GM12878 (cell line): ENCODE data around the gene TMEM198. TPM values are rescaled to one million over a fixed set of nuclear protein-coding genes. Genes with fewer than 3 reads are reported as not detected.

ENCODE experiments used
- ATAC-seq: fragments of 200-7000 bp; cut with Tn5 transposase; 3 replicates; pipeline ENCODE4 v1.9.1; 2020; ENCODE audit warnings: mild to moderate bottlenecking, moderate library complexity
- BruUV-seq: library from RNA; stranded (reverse); fragments of 400-500 nt; replicated peaks from 2 replicates; lab custom pipeline; 2021; lab: Mats Ljungman, UMichigan
- CTCF ChIA-PET: fragments of 300-600 bp; sonication (Branson Sonifier 250); formaldehyde crosslinking; extraction: SDS; loops from one replicate; lab custom pipeline; 2021; ENCODE audit warnings: inconsistent platforms; lab: Yijun Ruan, JAX
- POLR2A ChIA-PET: fragments of 350-600 bp; formaldehyde crosslinking; extraction: SDS; loops from one replicate; lab custom pipeline; 2021; ENCODE audit warnings: inconsistent platforms; lab: Charles Lee
- RAD21 ChIA-PET: fragments of 300-600 bp; sonication (Branson Sonifier 250); formaldehyde crosslinking; loops from one replicate; lab custom pipeline; 2023; ENCODE audit warnings: antibody characterized with exemption; ENCODE audit not compliant: unreplicated experiment; lab: Charles Lee
- SMC1A ChIA-PET: fragments of 300-600 bp; sonication (Branson Sonifier 250); formaldehyde crosslinking; loops from one replicate; lab custom pipeline; 2023; ENCODE audit not compliant: unreplicated experiment, uncharacterized antibody; lab: Charles Lee
- DNase-seq: peaks from one replicate; pipeline ENCODE4 v3.0.0-alpha.2; 2011; ENCODE audit warnings: low read depth, low spot score
- FAIRE-seq: peaks from 3 replicates; lab custom pipeline; 2011; peaks lifted over from hg19 to GRCh38; lab: Jason Lieb, UNC
- H2AFZ ChIP-seq: 2 replicates; pipeline ENCODE4 v1.6.0; 2011; ENCODE audit warnings: low read depth, low read length, control low read depth; ENCODE audit not compliant: control insufficient read depth
- H3K27ac ChIP-seq: 2 replicates; pipeline ENCODE4 v1.5.1; 2011; ENCODE audit warnings: control low read depth; ENCODE audit not compliant: control insufficient read depth, insufficient read depth
- H3K27me3 ChIP-seq, 2 experiments: replicated peaks in 1 of 2; 2 replicates each; pipeline versions ENCODE4 v1.6.0 to v1.6.1; 2011; ENCODE audit warnings: low read length in 1 of 2; ENCODE audit not compliant: control insufficient read depth in 2 of 2, insufficient read depth in 2 of 2
- H3K36me3 ChIP-seq, 2 experiments: 2 replicates each; pipeline ENCODE4 v1.5.1; 2011; ENCODE audit warnings: low read length in 1 of 2; ENCODE audit not compliant: control insufficient read depth in 2 of 2, insufficient read depth in 2 of 2
- H3K4me1 ChIP-seq: 2 replicates; pipeline ENCODE4 v1.6.1; 2011; ENCODE audit warnings: mild to moderate bottlenecking, low read length, moderate library complexity, mixed read lengths; ENCODE audit not compliant: control insufficient read depth, insufficient read depth
- H3K4me2 ChIP-seq: 2 replicates; pipeline ENCODE4 v1.6.0; 2011; ENCODE audit warnings: control low read depth; ENCODE audit not compliant: control insufficient read depth, insufficient read depth
- H3K4me3 ChIP-seq: fragments of 200-600 bp; sonication (generic); 2 replicates; pipeline ENCODE4 v1.5.1; 2016
- H3K79me2 ChIP-seq: 2 replicates; pipeline ENCODE4 v1.6.0; 2011; ENCODE audit warnings: low read length; ENCODE audit not compliant: control insufficient read depth, insufficient read depth
- H3K9ac ChIP-seq: 2 replicates; pipeline ENCODE4 v1.8.0; 2011; ENCODE audit warnings: low read length, control low read depth, mixed read lengths; ENCODE audit not compliant: control insufficient read depth, insufficient read depth
- H3K9me3 ChIP-seq: replicated peaks from 3 replicates; pipeline ENCODE4 v1.5.1; 2011; ENCODE audit warnings: mild to moderate bottlenecking, low read length; ENCODE audit not compliant: control insufficient read depth, insufficient read depth
- H4K20me1 ChIP-seq: 2 replicates; pipeline ENCODE4 v1.6.0; 2011; ENCODE audit not compliant: control insufficient read depth, insufficient read depth
- ASH2L ChIP-seq: fragments of 300-600, 200-600 bp; sonication (generic); IDR thresholded peaks from 2 replicates; pipeline ENCODE4 v1.6.1; 2017; ENCODE audit warnings: low read depth, mild to moderate bottlenecking, borderline replicate concordance
- FOXK2 ChIP-seq: fragments of 450-650 bp; IDR thresholded peaks from 2 replicates; pipeline ENCODE4 v1.6.1; 2017; ENCODE audit warnings: mild to moderate bottlenecking, moderate library complexity
- IKZF2 ChIP-seq, 2 experiments: fragments of 450-650 bp; IDR thresholded peaks; 2 replicates each; pipeline ENCODE4 v1.6.1; 2017; ENCODE audit warnings: mild to moderate bottlenecking in 2 of 2, moderate library complexity in 2 of 2
- KAT2A ChIP-seq: conservative IDR thresholded peaks from 2 replicates; pipeline ENCODE4 v1.6.1; 2011; ENCODE audit warnings: low read depth, low read length; ENCODE audit not compliant: control insufficient read depth
- NFYB ChIP-seq: IDR thresholded peaks from 2 replicates; pipeline ENCODE4 v1.6.1; 2011; ENCODE audit warnings: low read depth, mild to moderate bottlenecking, low read length, improper control_type of control experiment, moderate library complexity; ENCODE audit not compliant: insufficient read depth
- RB1 ChIP-seq: fragments of 450-650 bp; formaldehyde crosslinking; IDR thresholded peaks from 2 replicates; pipeline ENCODE4 v1.6.1; 2017; ENCODE audit warnings: mild to moderate bottlenecking, borderline replicate concordance
- RELA ChIP-seq: fragments of 450-650 bp; IDR thresholded peaks from 2 replicates; pipeline ENCODE4 v1.8.0; 2014; ENCODE audit warnings: borderline replicate concordance; ENCODE audit not compliant: partially characterized antibody
- SKIL ChIP-seq: fragments of 450-650 bp; IDR thresholded peaks from 2 replicates; pipeline ENCODE4 v1.6.1; 2017; ENCODE audit warnings: mild to moderate bottlenecking, low read depth, inconsistent platforms; ENCODE audit not compliant: poor library complexity, severe bottlenecking
- SMAD5 ChIP-seq: IDR thresholded peaks from 2 replicates; pipeline ENCODE4 v1.6.1; 2016; ENCODE audit warnings: antibody characterized with exemption, low read depth
- SPI1 ChIP-seq: IDR thresholded peaks from 2 replicates; pipeline ENCODE4 v1.6.1; 2011; ENCODE audit warnings: low read depth, mild to moderate bottlenecking, low read length, moderate library complexity, borderline replicate concordance; ENCODE audit not compliant: insufficient read depth
- TARDBP ChIP-seq: IDR thresholded peaks from 2 replicates; pipeline ENCODE4 v1.6.1; 2016; ENCODE audit warnings: borderline replicate concordance
- TCF7 ChIP-seq: IDR thresholded peaks from 2 replicates; pipeline ENCODE4 v1.6.1; 2014; ENCODE audit warnings: antibody characterized with exemption, borderline replicate concordance
- YBX1 ChIP-seq: fragments of 450-650 bp; IDR thresholded peaks from 2 replicates; pipeline ENCODE4 v1.6.1; 2016; ENCODE audit warnings: antibody characterized with exemption
- ZBTB40 ChIP-seq: fragments of 450-650 bp; IDR thresholded peaks from 2 replicates; pipeline ENCODE4 v1.6.1; 2016; ENCODE audit warnings: mild to moderate bottlenecking, moderate library complexity, borderline replicate concordance
- ZNF217 ChIP-seq: fragments of 450-650 bp; IDR thresholded peaks from 2 replicates; pipeline ENCODE4 v1.6.1; 2017; ENCODE audit warnings: antibody characterized with exemption, mild to moderate bottlenecking
- WGBS: methylation state at CpG from one replicate; pipeline ENCODE4 v1.1.6; 2016; ENCODE audit warnings: low lambda C conversion rate; ENCODE audit not compliant: insufficient replicate concordance, insufficient coverage; ENCODE audit errors: missing lambda C conversion rate; 5-methylcytosine and 5-hydroxymethylcytosine counted together
- in situ Hi-C: fragments of 300-500 bp; cut with MboI; formaldehyde crosslinking; loops from 9 replicates; pipeline ENCODE4 v1.14.3; 2018; ENCODE audit warnings: mixed read lengths
- intact Hi-C: fragments of 100-400 bp; cut with micrococcal nuclease; formaldehyde crosslinking; loops from one replicate; pipeline ENCODE4 v1.14.2; 2022; ENCODE audit not compliant: unreplicated experiment
- polyA plus RNA-seq, 11 experiments: library from polyadenylated mRNA; depleted of rRNA in 4 of 11; unstranded in 6 of 11; stranded (reverse) in 5 of 11; fragments of >200 nt; fragmentation: Nextera tagmentation in 4 of 11; fragmentation: Illumina TruSeq in 1 of 11; extraction: Ambion mirVana in 4 of 11; extraction: Trizol in 1 of 11; gene quantifications; 1 replicate in 1 of 11; 2 replicates in 10 of 11; pipeline versions ENCODE4 v1.2.1 to v1.2.3, GENCODE V29; 2011 to 2016; ENCODE audit warnings: inconsistent platforms in 2 of 11, missing spikeins in 2 of 11, low read depth in 1 of 11
- total RNA-seq, 4 experiments: library from RNA; depleted of rRNA in 3 of 4; stranded (reverse); fragments of >200 nt in 3 of 4; fragmentation: Illumina TruSeq in 1 of 4; extraction: Trizol in 1 of 4; gene quantifications; 2 replicates each; pipeline versions ENCODE4 v1.2.1 to v1.2.3, GENCODE V29; 2013 to 2021

The TMEM198 gene
- total and polyA plus RNA-seq, 10 of the 15 experiments (the other 5 are each of a cell fraction or from before 2014, with no cell fraction given) = 0.16 to 1.2 (median 0.65) TPM; not detected in 2

GRCh38 chr2:219543596-219544358 is at the start of gene TMEM198, which contains the start of gene CHPF (continued):
- TF ChIP-seq ZBTB40 (peak; percentile 77), TCF7 (no peak)

GRCh38 chr2:219494952-219495530 is 48.8 kb upstream of the TMEM198 start:
- Histone ChIP-seq H3K4me2 (no peak overlapping the region), H3K27ac (no peak overlapping the region), H3K9ac (no peak overlapping the region), H2AFZ (no peak overlapping the region), H3K27me3 (peaks cover 11 to 15% of the 10 kb centered on the region in 2 experiments), H3K36me3 (no peaks in the 10 kb centered on the region), H3K4me1 (peaks cover 12% of the 10 kb centered on the region), H3K9me3 (no peaks in the 10 kb centered on the region; the same call in 2 of the 3 replicates), H4K20me1 (no peaks in the 10 kb centered on the region), H3K79me2 (peaks cover 11% of the 10 kb centered on the region), H3K4me3 (no peak overlapping the region)
- intact Hi-C loops (loop anchor here (1.0 kb wide), 1 partner anchor 35 kb away; no protein-coding TSS in a partner anchor), in situ Hi-C loops (no loop called here)
- SMC1A ChIA-PET = interaction anchor here (0.6 to 3.0 kb wide), 8 partner anchors 13 to 158 kb away, joined by 3 to 41 read pairs (median 4); no protein-coding TSS in a partner anchor
- no peak for ATAC-seq
- CTCF ChIA-PET = interaction anchor here (0.7 to 11.4 kb wide), 24 partner anchors 9 to 194 kb away, joined by 3 to 224 read pairs (median 5); partner anchors contain the start of genes ASIC4 and STK11IP
- no peak for DNase-seq
- no TSS peak for BruUV-seq
- RAD21 ChIA-PET = interaction anchor here (0.8 to 2.1 kb wide), 7 partner anchors 14 to 37 kb away, joined by 3 to 42 read pairs (median 7); no protein-coding TSS in a partner anchor
- no peak for FAIRE-seq
- 11% methylated on average over 10 of the region's 10 CpGs for WGBS
- POLR2A ChIA-PET = no interaction called here
- no peak for TF ChIP-seq IKZF2 (IDR thresholded peaks at IDR 0.05)
- TF ChIP-seq RELA = no peak
- no peak for TF ChIP-seq TARDBP
- no peak for TF ChIP-seq ASH2L
- TF ChIP-seq YBX1 = no peak
- TF ChIP-seq ZNF217 = no peak
- no peak for TF ChIP-seq KAT2A
- no peak for TF ChIP-seq SPI1
- no peak for TF ChIP-seq FOXK2
- no peak for TF ChIP-seq SMAD5
- no peak for TF ChIP-seq RB1
- TF ChIP-seq SKIL = no peak
- TF ChIP-seq NFYB = no peak
